ENCODE measurements around the gene ATF7IP2.

DNA sequence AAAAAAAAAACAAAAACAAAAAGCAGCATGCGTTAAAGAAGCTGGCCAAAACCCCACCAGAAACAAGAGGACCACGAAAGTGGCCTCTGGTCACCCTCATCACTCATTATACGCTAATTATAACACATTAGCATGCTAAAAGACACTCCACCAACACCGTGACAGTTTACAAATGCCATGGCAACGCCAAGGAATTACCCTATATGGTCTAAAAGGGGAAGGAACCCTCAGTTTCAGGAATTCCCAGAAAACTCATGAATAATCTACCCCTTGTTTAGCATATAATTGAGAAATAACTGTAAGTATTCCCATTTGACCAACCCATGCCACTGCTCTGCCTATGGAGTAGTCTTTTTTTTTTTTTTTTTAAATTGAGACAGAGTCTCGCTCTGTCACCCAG lies 116.9 kb downstream of the ATF7IP2 start:
- TF ChIP-seq, protein P1, sequence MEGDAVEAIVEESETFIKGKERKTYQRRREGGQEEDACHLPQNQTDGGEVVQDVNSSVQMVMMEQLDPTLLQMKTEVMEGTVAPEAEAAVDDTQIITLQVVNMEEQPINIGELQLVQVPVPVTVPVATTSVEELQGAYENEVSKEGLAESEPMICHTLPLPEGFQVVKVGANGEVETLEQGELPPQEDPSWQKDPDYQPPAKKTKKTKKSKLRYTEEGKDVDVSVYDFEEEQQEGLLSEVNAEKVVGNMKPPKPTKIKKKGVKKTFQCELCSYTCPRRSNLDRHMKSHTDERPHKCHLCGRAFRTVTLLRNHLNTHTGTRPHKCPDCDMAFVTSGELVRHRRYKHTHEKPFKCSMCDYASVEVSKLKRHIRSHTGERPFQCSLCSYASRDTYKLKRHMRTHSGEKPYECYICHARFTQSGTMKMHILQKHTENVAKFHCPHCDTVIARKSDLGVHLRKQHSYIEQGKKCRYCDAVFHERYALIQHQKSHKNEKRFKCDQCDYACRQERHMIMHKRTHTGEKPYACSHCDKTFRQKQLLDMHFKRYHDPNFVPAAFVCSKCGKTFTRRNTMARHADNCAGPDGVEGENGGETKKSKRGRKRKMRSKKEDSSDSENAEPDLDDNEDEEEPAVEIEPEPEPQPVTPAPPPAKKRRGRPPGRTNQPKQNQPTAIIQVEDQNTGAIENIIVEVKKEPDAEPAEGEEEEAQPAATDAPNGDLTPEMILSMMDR (IDR thresholded peaks at IDR 0.05): no peak
- TF ChIP-seq POLR2A (IDR thresholded peaks at IDR 0.05): no peak

Data from testis (tissue), 2 donors.